ENCODE results near the gene KLHL24.

DNA sequence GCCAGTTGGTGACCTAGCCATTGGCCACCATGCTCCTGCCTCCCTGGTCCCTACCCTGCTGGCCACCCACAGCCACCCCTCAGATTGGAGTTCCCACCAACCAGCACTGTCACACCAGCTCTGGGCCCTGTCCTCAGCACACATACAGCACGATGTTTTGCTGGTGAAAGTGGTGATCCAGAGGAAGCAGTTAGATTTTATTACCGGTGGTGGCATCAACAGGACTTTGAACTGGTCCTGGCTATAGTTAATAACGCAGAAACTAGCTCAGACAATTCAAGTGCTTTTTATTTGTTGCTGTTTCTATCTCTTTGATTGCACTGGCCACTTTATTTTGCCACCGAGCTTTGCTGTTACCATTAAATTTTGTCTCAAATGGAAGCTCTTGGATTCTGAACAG is 16.4 kb upstream of the KLHL24 start:
- TF ChIP-seq, protein P1, sequence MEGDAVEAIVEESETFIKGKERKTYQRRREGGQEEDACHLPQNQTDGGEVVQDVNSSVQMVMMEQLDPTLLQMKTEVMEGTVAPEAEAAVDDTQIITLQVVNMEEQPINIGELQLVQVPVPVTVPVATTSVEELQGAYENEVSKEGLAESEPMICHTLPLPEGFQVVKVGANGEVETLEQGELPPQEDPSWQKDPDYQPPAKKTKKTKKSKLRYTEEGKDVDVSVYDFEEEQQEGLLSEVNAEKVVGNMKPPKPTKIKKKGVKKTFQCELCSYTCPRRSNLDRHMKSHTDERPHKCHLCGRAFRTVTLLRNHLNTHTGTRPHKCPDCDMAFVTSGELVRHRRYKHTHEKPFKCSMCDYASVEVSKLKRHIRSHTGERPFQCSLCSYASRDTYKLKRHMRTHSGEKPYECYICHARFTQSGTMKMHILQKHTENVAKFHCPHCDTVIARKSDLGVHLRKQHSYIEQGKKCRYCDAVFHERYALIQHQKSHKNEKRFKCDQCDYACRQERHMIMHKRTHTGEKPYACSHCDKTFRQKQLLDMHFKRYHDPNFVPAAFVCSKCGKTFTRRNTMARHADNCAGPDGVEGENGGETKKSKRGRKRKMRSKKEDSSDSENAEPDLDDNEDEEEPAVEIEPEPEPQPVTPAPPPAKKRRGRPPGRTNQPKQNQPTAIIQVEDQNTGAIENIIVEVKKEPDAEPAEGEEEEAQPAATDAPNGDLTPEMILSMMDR (IDR thresholded peaks at IDR 0.05): no peak
- TF ChIP-seq EZH2phosphoT487 (IDR thresholded peaks at IDR 0.05) (no peak), EZH2 (IDR thresholded peaks at IDR 0.05) (no peak)
